ENCODE data around the gene PRTN3.
"Not testable (repeated sequence)": the region's sequence is repeated elsewhere in the genome, so short reads cannot be mapped to it uniquely, and the experiment has no call there.

PRTN3 gene

DNA sequence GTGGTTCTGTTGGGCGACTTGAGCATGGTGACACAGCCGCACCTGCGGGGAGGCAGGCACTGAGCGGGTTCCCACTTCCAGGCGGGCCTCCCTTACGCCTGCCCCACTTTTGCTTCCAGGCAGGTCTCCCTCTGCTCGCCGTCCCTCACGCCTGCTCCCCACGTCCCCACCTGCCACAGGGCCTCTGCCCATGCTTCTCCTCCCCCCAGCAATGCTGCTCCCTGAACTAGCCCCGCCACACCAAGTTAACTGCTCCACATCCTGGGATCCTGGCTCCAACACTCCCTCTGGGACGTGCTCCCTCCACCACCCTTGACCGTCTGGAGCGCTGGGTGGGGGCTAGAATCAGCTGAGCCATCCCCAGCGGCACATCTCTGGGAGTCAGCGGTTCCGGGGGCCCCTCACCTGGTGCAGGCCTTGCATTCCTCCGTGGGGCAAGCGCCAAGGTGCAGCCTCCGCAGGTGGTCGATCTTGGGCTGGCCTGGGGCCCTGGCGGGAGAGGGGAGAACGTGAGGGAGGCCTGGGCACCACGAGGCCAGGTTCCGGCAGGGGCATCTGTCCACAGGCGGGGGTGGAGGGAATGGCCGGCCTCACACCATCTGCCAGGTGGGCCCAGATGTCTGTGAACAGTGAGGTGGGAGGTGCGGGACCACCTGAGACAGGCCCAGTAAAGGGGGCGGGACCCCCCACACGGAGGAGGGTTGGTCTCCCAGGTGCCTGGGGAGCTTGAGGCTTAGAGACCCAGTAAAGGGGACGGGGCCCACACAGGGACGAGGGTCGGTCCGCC, 27.9 kb downstream of the PRTN3 start:
- no peak for DNase-seq

DNA sequence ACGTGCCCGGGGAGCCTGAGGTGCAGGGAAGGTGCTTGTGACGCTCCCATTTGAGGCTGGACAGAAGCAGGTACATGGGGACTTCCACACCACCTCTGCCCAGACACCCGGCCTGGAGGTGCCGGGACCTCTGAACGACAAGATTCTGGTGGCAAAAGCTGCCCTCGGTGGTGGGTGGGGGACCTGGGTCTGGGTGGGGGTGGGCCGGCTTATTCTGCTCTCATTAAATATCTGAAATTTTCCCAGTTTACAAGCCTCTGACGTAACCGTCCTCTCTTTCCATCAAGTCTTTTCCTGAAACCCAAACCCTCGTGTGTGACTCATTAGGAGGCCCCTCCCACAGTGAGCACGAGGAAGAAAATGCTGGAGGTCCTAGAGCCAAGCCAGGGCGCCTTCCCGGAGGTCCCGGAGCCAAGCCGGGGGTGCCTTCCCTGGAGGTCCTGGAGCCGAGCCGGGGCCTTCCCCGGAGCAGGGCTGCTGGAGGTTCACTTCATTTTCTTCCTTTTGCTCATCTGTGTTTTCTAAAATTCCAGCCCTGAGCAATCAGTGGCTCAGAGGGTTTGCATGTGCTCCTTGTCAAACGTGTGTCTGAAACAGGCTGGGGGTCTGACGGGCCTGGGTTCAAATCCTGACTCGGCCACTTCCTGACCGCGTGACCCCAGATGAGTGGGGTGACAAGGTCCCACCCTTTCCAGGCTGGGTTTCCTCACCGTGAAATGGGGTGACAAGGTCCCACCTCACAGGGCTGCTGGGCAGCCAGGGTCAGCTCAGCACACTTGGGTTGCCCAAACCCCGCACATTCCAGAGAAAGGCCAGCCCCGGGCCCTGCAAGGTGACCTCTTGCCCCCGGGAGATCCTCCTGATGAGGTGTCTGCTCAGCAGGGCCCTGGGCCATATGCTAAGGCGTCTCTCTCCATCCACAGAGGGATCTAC, 28.7 kb downstream of the PRTN3 start:
- DNase-seq = no peak

DNA sequence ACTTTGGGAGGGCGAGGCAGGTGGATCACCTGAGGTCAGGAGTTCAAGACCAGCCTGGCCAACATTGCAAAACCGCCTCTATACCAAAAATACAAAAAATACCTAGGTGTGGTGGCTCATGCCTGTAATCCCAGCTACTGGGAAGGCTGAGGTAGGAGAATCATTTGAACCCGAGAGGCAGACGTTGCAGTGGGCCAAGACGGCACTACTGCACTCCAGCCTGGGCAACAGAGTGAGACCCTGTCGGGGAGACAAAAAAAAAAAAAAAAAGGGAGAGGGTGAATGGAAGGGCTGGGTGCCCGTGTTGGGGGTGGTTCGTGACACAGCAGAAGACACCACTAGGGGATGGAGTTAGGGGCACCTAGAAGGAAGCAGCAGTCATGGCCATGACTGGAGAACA, 29.5 kb downstream of the PRTN3 start:
- DNase-seq = no peak

DNA sequence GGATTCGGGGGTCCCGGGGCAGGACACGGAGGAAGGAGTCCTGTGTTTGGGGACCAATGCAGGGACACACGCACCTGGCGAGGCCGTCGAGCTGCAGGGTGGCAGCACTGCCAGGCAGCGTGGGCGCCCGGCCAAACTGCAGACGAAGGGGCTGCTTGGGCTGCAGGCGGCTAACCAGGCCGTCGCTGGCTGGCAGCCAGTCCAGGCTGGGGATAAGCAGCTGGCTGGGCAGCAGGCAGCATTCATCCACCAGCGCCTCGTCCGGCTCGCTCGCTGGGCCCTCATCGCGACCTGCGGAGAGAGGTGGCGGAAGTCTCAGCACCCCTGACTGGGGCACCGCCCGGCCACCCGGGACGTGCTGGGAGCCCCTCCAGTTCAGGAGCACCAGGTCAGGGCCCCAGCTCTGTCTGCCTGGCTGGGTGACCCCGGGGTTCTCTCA, 30.2 kb downstream of the PRTN3 start:
- DNase-seq = peak; percentile 95

DNA sequence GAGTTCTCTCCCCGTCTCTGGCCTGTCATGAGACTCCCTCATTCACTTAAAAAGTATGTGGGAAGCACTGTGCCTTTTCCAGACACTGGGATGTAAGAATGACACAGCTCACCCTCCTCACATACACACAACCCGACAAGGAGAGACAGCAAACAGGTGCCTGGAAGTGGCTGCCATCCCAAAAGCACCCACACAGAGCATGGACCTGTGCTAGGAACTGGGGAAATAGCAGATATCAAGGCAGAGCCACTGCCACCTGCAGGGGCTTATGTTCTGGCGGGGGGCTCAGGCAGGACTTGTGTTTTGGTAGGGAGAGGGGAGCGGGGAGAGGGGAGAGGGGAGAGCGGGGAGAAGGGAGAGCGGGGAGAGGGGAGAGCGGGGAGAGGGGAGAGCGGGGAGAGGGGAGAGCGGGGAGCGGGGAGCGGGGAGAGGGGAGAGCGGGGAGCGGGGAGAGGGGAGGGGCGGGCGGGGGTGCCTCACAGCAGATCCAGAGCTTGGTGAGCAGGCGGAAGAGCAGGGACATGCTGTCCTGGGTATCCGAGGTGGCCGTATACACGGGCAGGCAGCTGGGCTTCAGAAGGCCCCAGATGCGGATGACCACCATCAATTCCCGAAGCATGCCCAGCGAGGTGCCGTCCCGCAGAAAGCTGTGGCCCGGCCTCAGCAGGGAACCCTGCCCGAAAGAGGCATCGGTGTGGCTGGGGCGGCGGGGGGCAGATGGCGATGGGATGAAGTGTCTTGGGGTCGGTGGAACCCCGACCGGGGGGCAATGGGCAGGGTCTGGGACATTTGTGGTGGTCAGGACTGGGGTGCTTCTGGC, 30.9 kb downstream of the PRTN3 start:
- DNase-seq = no peak

DNA sequence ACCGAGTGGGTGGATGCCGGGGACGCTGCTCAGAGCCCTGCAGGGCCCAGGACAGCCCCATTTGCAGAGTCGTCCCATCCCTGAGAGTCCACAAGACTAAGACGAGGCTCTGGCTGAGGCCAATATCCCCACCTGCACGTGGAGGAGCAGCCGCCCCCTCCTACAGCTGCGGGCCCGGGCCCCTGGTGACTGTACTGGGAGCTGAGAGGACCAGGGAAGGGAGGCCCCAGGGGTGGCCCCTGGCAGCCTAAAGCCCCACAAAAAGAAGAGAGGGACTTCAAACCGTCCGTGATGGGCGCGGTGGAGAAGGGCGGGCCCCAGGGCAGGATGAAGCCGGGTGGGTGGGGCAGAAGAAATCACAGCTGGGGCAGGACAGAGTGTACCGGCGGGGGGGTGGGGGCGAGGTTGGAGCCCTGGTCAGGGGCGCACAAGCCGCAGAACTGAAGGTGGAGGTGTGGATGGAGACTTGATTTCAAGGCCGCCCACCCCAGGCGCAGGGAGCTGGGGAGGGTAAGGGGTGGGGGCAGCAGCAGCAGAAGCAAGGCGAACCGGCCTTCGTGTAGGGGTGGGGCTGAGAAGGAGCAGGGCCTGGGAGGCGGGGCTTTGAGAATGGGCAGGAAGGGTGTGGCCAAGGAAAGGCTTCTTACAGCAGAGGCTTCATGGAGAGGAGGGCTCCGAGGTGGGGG, 31.6 kb downstream of the PRTN3 start:
- no peak for DNase-seq

DNA sequence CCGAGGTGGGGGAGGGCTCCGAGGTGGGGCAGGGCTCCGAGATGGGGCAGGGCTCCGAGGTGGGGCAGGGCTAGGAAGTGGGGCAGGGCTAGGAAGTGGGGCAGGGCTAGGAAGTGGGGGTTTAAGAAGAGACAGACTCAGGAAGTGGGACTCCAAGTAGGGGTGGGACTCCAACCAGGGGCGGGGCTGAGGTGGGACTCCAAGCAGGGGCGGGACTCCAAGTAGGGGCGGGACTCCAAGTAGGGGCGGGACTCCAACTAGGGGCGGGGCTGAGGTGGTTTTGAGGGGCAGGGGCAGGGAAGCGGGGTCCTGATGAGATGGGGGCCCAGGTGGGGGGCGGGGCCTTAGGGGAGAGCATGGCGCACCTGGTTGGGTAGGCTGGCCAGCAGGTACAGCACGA, 32.3 kb downstream of the PRTN3 start:
- no peak for DNase-seq

DNA sequence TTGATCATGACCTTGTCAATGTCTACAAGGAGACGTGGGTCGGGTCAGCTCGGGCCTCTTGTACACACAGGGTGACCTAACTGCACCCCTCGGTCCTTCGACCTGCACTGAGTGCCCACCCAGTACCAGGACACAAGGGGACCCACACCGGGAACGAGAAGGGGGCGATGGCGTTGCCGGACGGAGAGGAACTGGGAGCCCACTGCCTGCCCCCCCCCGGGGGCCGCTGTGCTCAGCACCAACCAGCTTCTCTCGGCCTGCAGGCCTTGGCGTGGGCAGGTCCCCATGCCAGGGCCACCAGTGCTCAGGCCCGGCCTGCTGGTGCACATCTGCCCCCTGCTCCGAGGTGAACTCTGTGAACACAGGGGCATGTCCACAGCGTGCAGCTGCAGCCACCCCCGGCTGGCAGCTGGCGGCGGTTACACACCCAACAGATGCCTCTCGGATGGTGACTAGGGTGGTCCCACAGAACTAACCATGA, 32.8 kb downstream of the PRTN3 start:
- no peak for DNase-seq

DNA sequence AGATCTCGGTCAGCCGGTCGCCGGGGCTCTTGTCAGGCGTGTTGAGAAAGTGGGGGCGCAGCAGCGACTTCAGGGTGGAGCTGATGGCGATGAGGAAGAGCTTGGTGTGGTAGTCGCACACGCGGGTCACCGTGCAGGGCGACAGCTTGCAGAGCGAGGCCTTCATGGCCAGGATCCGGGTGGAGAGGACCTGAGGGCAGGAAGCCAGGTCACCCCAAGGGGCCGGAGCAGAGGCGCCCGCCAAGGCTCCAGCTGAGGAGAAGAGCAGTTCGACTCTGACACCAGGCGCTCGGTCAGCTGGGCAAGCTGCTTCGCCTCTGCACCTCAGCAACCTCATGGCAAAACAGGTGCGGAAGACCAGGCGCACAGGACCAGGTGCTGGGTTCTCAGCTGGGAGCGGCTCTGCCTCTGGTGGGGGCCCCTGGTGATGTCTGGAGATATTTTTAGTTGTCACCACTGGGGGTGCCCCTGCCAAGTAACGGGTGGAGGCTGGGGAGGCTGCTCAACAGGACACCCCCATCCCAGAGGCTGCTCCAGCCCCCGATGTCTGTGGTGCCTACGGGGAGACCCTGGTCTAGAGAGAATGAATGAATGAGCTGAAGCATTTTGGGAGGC, 34.6 kb downstream of the PRTN3 start:
- no peak for DNase-seq

DNA sequence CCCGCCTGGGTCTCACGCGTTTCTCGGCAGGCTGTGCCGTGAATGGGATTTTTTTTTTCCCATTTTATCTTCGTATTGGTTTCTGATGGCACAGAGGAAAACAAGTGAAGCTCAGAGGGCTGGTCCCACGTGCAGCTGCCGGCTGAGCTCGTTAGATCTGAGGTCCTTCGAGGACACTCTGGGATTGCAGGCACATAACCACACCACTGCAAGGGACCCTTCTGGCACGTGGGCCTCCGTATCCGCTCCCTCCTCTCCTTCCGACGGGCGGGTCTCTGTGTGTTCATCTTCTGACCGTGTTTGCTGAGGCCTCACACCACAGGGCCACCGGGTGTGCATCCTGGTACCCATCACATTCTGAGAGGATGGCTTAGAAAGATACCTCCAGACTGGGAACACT, 35.3 kb downstream of the PRTN3 start:
- no peak for DNase-seq

DNA sequence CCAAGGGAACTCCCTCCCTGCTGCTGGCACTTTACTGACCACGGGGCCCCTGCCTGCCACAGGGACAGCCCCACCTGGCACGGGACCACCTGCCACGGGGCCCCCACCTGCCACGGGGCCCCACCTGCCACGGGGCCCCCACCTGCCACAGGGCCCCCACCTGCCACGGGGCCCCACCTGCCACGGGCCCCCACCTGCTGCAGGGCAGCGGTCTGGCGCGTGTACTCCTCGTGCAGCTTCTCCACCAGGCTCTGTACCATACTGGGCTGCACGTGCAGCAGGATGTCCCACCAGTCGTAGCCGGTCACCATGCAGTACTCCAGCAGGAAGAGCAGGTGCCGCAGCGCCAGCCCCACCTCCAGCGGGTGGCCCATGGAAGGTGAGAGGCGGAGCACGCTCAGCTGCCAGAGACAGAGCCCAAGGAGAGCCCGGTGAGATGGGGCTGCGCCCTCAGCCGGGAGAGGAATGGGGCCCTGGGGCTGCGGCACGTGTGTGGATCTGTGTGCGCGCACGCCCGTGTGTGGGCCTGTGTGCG, 36.0 kb downstream of the PRTN3 start:
- DNase-seq = no peak

DNA sequence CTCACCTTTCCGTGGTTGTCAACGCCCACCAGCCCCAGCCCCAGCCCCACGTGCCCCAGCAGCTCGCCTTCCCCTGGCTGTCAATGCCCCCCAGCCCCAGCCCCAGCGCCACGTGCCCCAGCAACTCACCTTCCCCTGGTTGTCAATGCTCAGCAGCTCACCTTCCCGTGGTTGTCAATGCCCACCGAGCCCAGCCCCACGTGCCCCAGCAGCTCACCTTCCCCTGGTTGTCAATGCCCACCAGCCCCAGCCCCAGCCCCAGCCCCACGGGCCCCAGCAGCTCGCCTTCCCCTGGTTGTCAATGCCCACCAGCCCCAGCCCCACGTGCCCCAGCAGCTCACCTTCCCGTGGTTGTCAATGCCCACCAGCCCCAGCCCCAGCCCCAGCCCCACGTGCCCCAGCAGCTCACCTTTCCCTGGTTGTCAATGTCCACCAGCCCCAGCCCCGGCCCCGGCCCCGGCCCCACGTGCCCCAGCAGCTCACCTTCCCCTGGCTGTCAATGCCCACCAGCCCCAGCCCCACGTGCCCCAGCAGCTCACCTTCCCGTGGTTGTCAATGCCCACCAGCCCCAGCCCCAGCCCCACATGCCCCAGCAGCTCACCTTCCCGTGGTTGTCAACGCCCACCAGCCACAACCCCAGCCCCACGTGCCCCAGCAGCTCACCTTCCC, 37.3 kb downstream of the PRTN3 start:
- DNase-seq = not testable (repeated sequence)

DNA sequence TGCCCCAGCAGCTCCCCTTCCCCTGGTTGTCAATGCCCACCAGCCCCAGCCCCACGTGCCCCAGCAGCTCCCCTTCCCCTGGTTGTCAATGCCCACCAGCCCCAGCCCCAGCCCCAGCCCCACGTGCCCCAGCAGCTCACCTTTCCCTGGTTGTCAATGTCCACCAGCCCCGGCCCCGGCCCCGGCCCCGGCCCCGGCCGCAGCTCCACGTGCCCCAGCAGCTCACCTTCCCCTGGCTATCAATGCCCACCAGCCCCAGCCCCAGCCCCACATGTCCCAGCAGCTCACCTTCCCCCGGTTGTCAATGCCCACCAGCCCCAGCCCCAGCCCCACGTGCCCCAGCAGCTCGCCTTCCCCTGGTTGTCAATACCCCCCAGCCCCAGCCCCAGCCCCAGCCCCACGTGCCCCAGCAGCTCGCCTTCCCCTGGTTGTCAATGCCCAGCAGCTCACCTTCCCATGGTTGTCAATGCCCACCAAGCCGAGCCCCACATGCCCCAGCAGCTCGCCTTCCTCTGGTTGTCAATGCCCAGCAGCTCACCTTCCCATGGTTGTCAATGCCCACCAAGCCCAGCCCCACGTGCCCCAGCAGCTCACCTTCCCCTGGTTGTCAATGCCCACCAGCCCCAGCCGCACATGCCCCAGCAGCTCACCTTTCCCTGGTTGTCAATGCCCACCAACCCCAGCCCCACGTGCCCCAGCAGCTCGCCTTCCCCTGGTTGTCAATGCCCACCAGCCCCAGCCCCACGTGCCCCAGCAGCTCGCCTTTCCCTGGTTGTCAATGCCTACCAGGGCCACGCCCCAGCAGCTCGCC, 38.2 kb downstream of the PRTN3 start:
- DNase-seq = not testable (repeated sequence)

DNA sequence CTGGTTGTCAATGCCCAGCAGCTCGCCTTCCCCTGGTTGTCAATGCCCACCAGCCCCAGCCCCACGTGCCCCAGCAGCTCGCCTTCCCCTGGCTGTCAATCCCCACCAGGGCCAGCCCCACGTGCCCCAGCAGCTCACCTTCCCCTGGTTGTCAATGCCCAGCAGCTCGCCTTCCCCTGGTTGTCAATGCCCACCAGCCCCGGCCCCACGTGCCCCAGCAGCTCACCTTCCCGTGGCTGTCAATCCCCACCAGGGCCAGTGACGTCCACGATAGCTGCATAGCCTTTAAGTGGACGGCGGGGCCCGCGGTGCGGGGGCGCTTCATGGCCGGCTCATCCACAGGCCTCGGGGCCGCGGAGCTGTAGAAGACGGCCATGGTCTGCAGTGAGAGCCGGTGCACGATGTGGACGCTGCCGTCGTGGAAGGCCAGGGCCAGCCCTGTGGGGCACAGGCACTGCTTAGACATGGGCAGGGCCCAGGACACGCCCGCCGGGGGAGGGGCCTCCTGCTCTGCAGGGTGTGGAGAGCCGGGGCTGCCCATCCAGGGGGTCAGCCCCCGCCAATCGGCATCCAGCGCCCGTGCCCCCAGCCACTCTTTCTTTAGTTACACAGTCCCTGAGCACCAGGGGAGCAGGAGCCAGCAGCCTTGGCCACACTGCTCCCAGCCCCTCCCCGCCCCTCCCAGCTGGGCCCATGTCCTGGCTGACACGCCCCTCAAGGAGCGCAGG, 39.1 kb downstream of the PRTN3 start:
- no peak for DNase-seq

DNA sequence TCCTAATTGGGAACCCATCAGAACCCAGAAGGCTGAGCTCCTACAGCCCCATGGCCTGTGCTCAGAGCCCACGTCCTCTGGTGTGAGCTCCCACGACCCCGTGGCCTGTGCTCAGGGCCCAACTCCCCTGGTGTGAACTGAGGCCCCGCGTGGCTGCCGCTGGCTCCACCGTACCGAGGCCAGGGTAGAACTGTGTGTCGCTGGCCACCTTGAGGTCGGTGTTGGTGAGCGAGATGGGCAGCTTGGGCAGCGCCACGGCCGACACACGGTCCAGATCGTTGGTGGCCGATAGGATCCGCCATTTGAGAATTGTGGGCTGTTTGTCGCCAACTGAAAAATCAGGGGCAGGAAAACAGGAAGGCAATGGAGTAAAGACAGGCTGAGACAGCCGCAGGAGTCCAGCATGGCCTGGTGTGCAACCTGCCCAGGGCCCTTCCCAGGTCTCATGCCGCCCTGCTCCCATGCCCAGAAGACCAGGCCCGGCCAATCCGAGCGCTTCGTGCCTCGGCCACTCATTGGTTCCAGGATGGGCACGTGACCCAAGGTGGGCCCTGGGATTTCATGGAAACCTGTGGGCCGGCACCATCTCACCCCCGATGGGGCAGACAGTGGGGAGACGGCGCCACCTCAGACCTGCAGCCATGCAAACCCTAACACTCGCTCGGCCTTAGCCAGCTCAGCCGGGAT, 40.7 kb downstream of the PRTN3 start:
- DNase-seq = no peak

DNA sequence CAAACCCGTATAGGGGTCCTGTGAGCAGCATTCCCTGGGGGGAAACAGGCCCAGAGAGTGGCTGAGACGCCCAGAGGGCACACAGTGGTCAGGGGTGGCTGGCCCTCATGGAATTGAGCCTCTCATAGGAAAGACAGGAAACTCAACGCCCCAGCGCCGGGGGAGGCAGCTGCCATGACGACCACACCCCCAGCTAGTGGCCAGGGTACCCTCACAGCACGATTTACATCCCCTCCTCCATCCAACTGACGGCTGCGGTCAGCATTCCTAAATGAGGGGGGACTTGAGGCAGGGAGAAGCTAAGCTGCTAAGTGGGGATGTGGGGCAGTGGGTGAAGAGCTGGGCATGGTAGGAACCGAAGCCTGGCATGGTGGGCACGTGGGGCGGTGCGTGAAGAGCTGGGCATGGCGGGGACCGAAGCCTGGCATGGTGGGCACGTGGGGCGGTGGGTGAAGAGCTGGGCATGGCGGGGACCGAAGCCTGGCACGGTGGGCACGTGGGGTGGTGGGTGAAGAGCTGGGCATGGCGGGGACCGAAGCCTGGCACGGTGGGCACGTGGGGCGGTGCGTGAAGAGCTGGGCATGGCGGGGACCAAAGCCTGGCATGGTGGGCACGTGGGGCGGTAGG, 42.2 kb downstream of the PRTN3 start:
- no peak for DNase-seq

DNA sequence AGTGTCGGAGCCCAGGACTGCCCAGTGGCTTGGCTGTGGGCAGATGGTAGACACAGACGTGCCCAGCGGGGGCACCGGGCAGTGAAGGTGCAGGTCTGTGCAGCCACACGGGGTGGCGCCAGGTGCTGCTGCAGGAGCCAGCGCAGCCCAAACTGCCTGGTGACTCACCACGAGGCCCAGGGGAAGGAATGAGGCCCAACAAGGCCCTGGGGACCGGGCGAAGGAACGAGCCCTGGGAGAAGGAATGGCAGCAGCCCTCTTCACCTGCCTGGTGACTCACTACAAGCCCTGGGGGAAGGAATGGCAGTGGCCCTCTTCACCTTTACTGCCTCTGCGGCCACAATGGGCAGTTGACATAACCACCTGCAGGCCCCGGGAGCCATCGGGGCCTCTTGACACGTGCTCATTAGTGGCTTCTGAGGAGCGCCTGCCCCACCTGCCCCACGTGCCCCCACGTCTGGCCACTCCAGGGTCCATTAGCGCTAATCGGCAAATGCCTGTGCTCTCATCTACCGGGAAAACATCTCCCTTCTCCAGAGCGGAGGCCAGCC, 42.9 kb downstream of the PRTN3 start:
- DNase-seq = no peak

Data from COR-L47 (cell line).